Endothelial cell of umbilical vein (primary cell): ENCODE data around the gene THAP4. TPM values are rescaled to one million over a fixed set of nuclear protein-coding genes. Genes with fewer than 3 reads are reported as not detected.

Source experiments
- BruUV-seq: library from RNA; stranded (reverse); fragments of 400-500 nt; replicated peaks from 2 replicates; lab custom pipeline; 2021; lab: Mats Ljungman, UMichigan
- CTCF ChIA-PET: fragments of 300-600, 350-600 bp; sonication (Branson Sonifier 250); formaldehyde crosslinking; loops from one replicate; lab custom pipeline; 2021; ENCODE audit warnings: antibody characterized with exemption, inconsistent platforms; lab: Charles Lee
- POLR2A ChIA-PET: fragments of 300-600, 350-600 bp; sonication (Branson Sonifier 250); formaldehyde crosslinking; loops from one replicate; lab custom pipeline; 2021; ENCODE audit warnings: antibody characterized with exemption, inconsistent platforms; lab: Charles Lee
- DNase-seq: peaks from one replicate; pipeline ENCODE4 v3.0.0-alpha.2; 2011; ENCODE audit warnings: low read depth, low spot score
- FAIRE-seq: peaks from 2 replicates; lab custom pipeline; 2011; peaks lifted over from hg19 to GRCh38; lab: Jason Lieb, UNC
- H2AFZ ChIP-seq: 2 replicates; pipeline ENCODE4 v1.6.0; 2012; ENCODE audit warnings: low read depth, low read length, control low read depth, inconsistent platforms
- H3K27ac ChIP-seq: 2 replicates; pipeline ENCODE4 v1.5.1; 2011; ENCODE audit warnings: low read depth, mild to moderate bottlenecking, control low read depth, low read length, moderate library complexity; ENCODE audit not compliant: insufficient read depth
- H3K27me3 ChIP-seq, 2 experiments: 2 replicates each; pipeline versions ENCODE4 v1.6.0 to v1.6.1; 2011; ENCODE audit warnings: low read length in 2 of 2, mixed read lengths in 1 of 2; ENCODE audit not compliant: control insufficient read depth in 2 of 2, insufficient read depth in 2 of 2
- H3K36me3 ChIP-seq, 2 experiments: 2 replicates in 1 of 2; 3 replicates in 1 of 2; pipeline ENCODE4 v1.5.1; 2011; ENCODE audit warnings: low read length in 2 of 2, mild to moderate bottlenecking in 1 of 2, moderate library complexity in 1 of 2; ENCODE audit not compliant: control insufficient read depth in 2 of 2, insufficient read depth in 2 of 2; ENCODE audit errors: extremely low read depth in 1 of 2
- H3K4me1 ChIP-seq: 3 replicates; pipeline ENCODE4 v1.5.1; 2011; ENCODE audit warnings: mild to moderate bottlenecking, low read length; ENCODE audit not compliant: control insufficient read depth, insufficient read depth; ENCODE audit errors: extremely low read depth
- H3K4me2 ChIP-seq: 2 replicates; pipeline ENCODE4 v1.6.1; 2011; ENCODE audit warnings: low read length, control low read depth, mixed read lengths; ENCODE audit not compliant: insufficient read depth
- H3K4me3 ChIP-seq, 3 experiments: fragments of 200-600 bp in 1 of 3; sonication (generic), shearing (Covaris generic) in 1 of 3; replicated peaks in 1 of 3; 2 replicates each; pipeline ENCODE4 v1.5.1; 2011 to 2016; ENCODE audit warnings: control low read depth in 3 of 3, low read length in 3 of 3, mild to moderate bottlenecking in 2 of 3, inconsistent platforms in 1 of 3, low read depth in 1 of 3, moderate library complexity in 1 of 3; ENCODE audit not compliant: insufficient read depth in 1 of 3
- H3K79me2 ChIP-seq: 2 replicates; pipeline ENCODE4 v1.6.0; 2012; ENCODE audit warnings: low read length, inconsistent platforms; ENCODE audit not compliant: control insufficient read depth, insufficient read depth
- H3K9ac ChIP-seq: replicated peaks from 2 replicates; pipeline ENCODE3; 2011; ENCODE audit warnings: low read length, control low read depth; ENCODE audit not compliant: insufficient read depth; ENCODE audit errors: extremely low read depth
- H3K9me1 ChIP-seq: replicated peaks from 3 replicates; pipeline ENCODE4 v1.6.0; 2011; ENCODE audit warnings: mild to moderate bottlenecking, low read length; ENCODE audit not compliant: control insufficient read depth, insufficient read depth; ENCODE audit errors: extremely low read depth
- H3K9me3 ChIP-seq: replicated peaks from 2 replicates; pipeline ENCODE4 v1.5.1; 2012; ENCODE audit warnings: low read length, inconsistent platforms; ENCODE audit not compliant: control insufficient read depth, insufficient read depth
- H4K20me1 ChIP-seq: replicated peaks from 2 replicates; pipeline ENCODE3; 2011; ENCODE audit warnings: mild to moderate bottlenecking, low read length; ENCODE audit not compliant: control insufficient read depth, insufficient read depth; ENCODE audit errors: extremely low read depth
- CTCF ChIP-seq, 2 donors: IDR thresholded peaks; 1 replicate in 1 of 2; 2 replicates in 1 of 2; pipeline ENCODE4 v1.5.1; 2011; ENCODE audit warnings: low read length in 2 of 2, mild to moderate bottlenecking in 2 of 2, moderate library complexity in 2 of 2, control low read depth in 1 of 2, inconsistent platforms in 1 of 2, low read depth in 1 of 2; ENCODE audit not compliant: insufficient read depth in 1 of 2; ENCODE audit errors: extremely low read depth in 1 of 2
- EZH2 ChIP-seq: IDR thresholded peaks from 2 replicates; pipeline ENCODE4 v1.6.1; 2012; ENCODE audit warnings: borderline replicate concordance, low read depth, mild to moderate bottlenecking, moderate library complexity, low read length, inconsistent platforms; ENCODE audit not compliant: severe bottlenecking
- FOS ChIP-seq: IDR thresholded peaks from 2 replicates; pipeline ENCODE4 v1.6.1; 2011; ENCODE audit warnings: mild to moderate bottlenecking, low read length, moderate library complexity, borderline replicate concordance; ENCODE audit not compliant: insufficient read depth
- GATA2 ChIP-seq: IDR thresholded peaks from 2 replicates; pipeline ENCODE4 v1.7.0; 2011; ENCODE audit warnings: low read depth, mild to moderate bottlenecking, moderate library complexity, mixed read lengths, low read length; ENCODE audit not compliant: insufficient read length, insufficient read depth
- JUN ChIP-seq: IDR thresholded peaks from 2 replicates; pipeline ENCODE4 v1.6.1; 2011; ENCODE audit warnings: borderline replicate concordance, low read depth; ENCODE audit not compliant: insufficient read length, insufficient read depth
- MAX ChIP-seq: IDR thresholded peaks from 2 replicates; pipeline ENCODE4 v1.6.1; 2011; ENCODE audit not compliant: insufficient read depth, insufficient read length
- MYC ChIP-seq: IDR thresholded peaks from one replicate; pipeline ENCODE4 v1.6.1; 2011; ENCODE audit warnings: mild to moderate bottlenecking, low read depth, low read length
- POLR2A ChIP-seq: IDR thresholded peaks from 2 replicates; pipeline ENCODE4 v1.6.1; 2012; ENCODE audit warnings: low read depth, mild to moderate bottlenecking, control low read depth, low read length
- POLR2AphosphoS5 ChIP-seq: IDR thresholded peaks from 2 replicates; pipeline ENCODE4 v1.6.1; 2012; ENCODE audit warnings: low read depth, mild to moderate bottlenecking, control low read depth, low read length, moderate library complexity; ENCODE audit not compliant: insufficient read depth
- dilution Hi-C: fragments of 300-500 bp; cut with MboI; formaldehyde crosslinking; loops from one replicate; pipeline ENCODE4 v1.15.0; 2019; ENCODE audit warnings: low sequenced_read_pairs; ENCODE audit not compliant: extremely low pct_ligation_motif_present
- intact Hi-C: fragments of 100-400 bp; cut with micrococcal nuclease; formaldehyde crosslinking; loops from one replicate; pipeline ENCODE4 v1.10.0; 2022
- polyA plus RNA-seq, 4 experiments: library from polyadenylated mRNA; depleted of rRNA in 3 of 4; stranded (reverse) in 3 of 4; unstranded in 1 of 4; fragments of >200 nt; gene quantifications; 2 replicates each; pipeline versions ENCODE4 v1.2.1 to v1.2.3, GENCODE V29; 2011 to 2012; ENCODE audit warnings: missing spikeins in 1 of 4
- total RNA-seq: library from RNA; stranded (reverse); gene quantifications from 2 replicates; pipeline ENCODE4 v1.2.3, GENCODE V29; 2021

THAP4 gene
- total and polyA plus RNA-seq, 2 donors (not counting 3 experiments of a cell fraction or from before 2014, with no cell fraction given): 45.4 to 47.4 TPM

GRCh38 chr2:241673797-241674725, 37.1 kb upstream of the THAP4 start:
- no peaks in the 10 kb centered on the region for H3K27me3 ChIP-seq
- no peaks in the 10 kb centered on the region for H3K9me1 ChIP-seq
- no peaks in the 10 kb centered on the region for H3K4me1 ChIP-seq
- H4K20me1 ChIP-seq: no peaks in the 10 kb centered on the region
- no TSS peak for BruUV-seq
- dilution Hi-C loops (no loop called here), intact Hi-C loops (loop anchor here (2.0 kb wide), 1 partner anchor 61 kb away; the partner anchor contains the start of gene D2HGDH)
- no peak overlapping the region for H3K4me3 ChIP-seq
- CTCF ChIA-PET: no interaction called here
- H3K79me2 ChIP-seq: no peaks in the 10 kb centered on the region
- no peak overlapping the region for H2AFZ ChIP-seq
- POLR2A ChIA-PET: no interaction called here
- DNase-seq: no peak
- no peak overlapping the region for H3K9ac ChIP-seq
- FAIRE-seq: no peak
- H3K36me3 ChIP-seq: peaks cover 2 to 40% of the 10 kb centered on the region in 2 experiments
- no peak overlapping the region for H3K27ac ChIP-seq
- H3K9me3 ChIP-seq: no peaks in the 10 kb centered on the region
- no peak overlapping the region for H3K4me2 ChIP-seq
- TF ChIP-seq MYC (no peak), POLR2A (no peak), CTCF (IDR thresholded peaks at IDR 0.05; ENCODE audit: extremely low read depth in 1 of 2, insufficient read depth in 1 of 2, low read depth in 1 of 2, low read length in 2 of 2) (no peak), JUN (no peak), FOS (no peak), EZH2 (no peak), GATA2 (no peak), MAX (no peak), POLR2AphosphoS5 (no peak)
